ENCODE data around the gene TLE1.

GRCh38 chr9:81596679-81597418 is 92.5 kb downstream of the TLE1 start:
- TF ChIP-seq CTCF (IDR thresholded peaks at IDR 0.05; ENCODE audit: insufficient read depth, low read length) (no peak), POLR2AphosphoS5 (IDR thresholded peaks at IDR 0.05; ENCODE audit: low read depth) (no peak), REST (IDR thresholded peaks at IDR 0.05; ENCODE audit: insufficient replicate concordance, low read depth) (no peak)
